Activated CD4-positive, alpha-beta memory T cell treated with anti-CD3 and anti-CD28 coated beads for 36 hours (primary cell): Measurements from ENCODE around the gene ABCC8. TPM values are rescaled to one million over a fixed set of nuclear protein-coding genes. Genes with fewer than 3 reads are reported as not detected.
A peak's percentile ranks its signal among the peaks of the same experiment; 100 is the strongest.

Experiments
- CTCF ChIA-PET: fragments of 350-600 bp; sonication (Branson Sonifier 250); formaldehyde crosslinking; loops from one replicate; lab custom pipeline; 2021; ENCODE audit warnings: antibody characterized with exemption, inconsistent platforms; lab: Charles Lee
- POLR2A ChIA-PET: fragments of 350-600 bp; sonication (Branson Sonifier 250); formaldehyde crosslinking; loops from one replicate; lab custom pipeline; 2021; ENCODE audit warnings: antibody characterized with exemption; lab: Charles Lee
- DNase-seq: peaks from one replicate; pipeline ENCODE4 v3.0.0-alpha.2; 2020
- H3K27ac Mint-ChIP-seq: one replicate; pipeline ENCODE4 v1.8.0; 2021; ENCODE audit warnings: mixed read lengths
- H3K27me3 Mint-ChIP-seq: one replicate; pipeline ENCODE4 v1.8.0; 2021; ENCODE audit warnings: mixed read lengths
- H3K36me3 Mint-ChIP-seq: one replicate; pipeline ENCODE4 v1.8.0; 2021; ENCODE audit warnings: mixed read lengths
- H3K4me1 Mint-ChIP-seq: one replicate; pipeline ENCODE4 v1.8.0; 2021; ENCODE audit warnings: low read depth, mixed read lengths
- H3K4me3 Mint-ChIP-seq: one replicate; pipeline ENCODE4 v1.8.0; 2021; ENCODE audit warnings: mild to moderate bottlenecking, mixed read lengths
- H3K9me3 Mint-ChIP-seq: one replicate; pipeline ENCODE4 v1.8.0; 2021; ENCODE audit warnings: mixed read lengths
- intact Hi-C: fragments of 100-400 bp; cut with micrococcal nuclease; formaldehyde crosslinking; loops from one replicate; pipeline ENCODE4 v1.15.1; 2023
- total RNA-seq, 2 experiments: library from RNA; stranded (reverse); gene quantifications; one replicate each; pipeline ENCODE4 v1.2.3, GENCODE V29; 2021

ABCC8 gene
- total RNA-seq, 2 experiments from 2014 or later = not detected

- no peak overlapping the region for H3K27ac Mint-ChIP-seq
- CTCF ChIA-PET = interaction anchor here (0.5 to 2.4 kb wide), 4 partner anchors 30 to 149 kb away, joined by 3 to 7 read pairs (median 3); no protein-coding TSS in a partner anchor
- no peaks in the 10 kb centered on the region for H3K9me3 Mint-ChIP-seq
These were observed 98.0 kb downstream of the ABCC8 start for GRCh38 chr11:17378655-17379054.

GRCh38 chr11:17376493-17376892 is 100.2 kb downstream of the ABCC8 start:
- peaks cover 18% of the 10 kb centered on the region for H3K9me3 Mint-ChIP-seq
- H3K27me3 Mint-ChIP-seq = no peaks in the 10 kb centered on the region
- DNase-seq = no peak
- no peak overlapping the region for H3K27ac Mint-ChIP-seq
- H3K36me3 Mint-ChIP-seq = peaks cover 25% of the 10 kb centered on the region
- no peaks in the 10 kb centered on the region for H3K4me1 Mint-ChIP-seq
- ChIA-PET CTCF (interaction anchor here (1.1 kb wide), 1 partner anchor 10 kb away, joined by 3 read pairs; no protein-coding TSS in a partner anchor), POLR2A (no interaction called here)
- H3K4me3 Mint-ChIP-seq = no peak overlapping the region
- intact Hi-C loops = no loop called here

More at GRCh38 chr11:17378655-17379054, 98.0 kb downstream of the ABCC8 start:
- intact Hi-C loops = no loop called here
- no peaks in the 10 kb centered on the region for H3K4me1 Mint-ChIP-seq
- DNase-seq = no peak
- H3K4me3 Mint-ChIP-seq = no peak overlapping the region
- H3K27me3 Mint-ChIP-seq = no peaks in the 10 kb centered on the region
- peaks cover 5% of the 10 kb centered on the region for H3K36me3 Mint-ChIP-seq
- POLR2A ChIA-PET = interaction anchor here (0.6 kb wide), 1 partner anchor 185 kb away, joined by 3 read pairs; no protein-coding TSS in a partner anchor

DNA sequence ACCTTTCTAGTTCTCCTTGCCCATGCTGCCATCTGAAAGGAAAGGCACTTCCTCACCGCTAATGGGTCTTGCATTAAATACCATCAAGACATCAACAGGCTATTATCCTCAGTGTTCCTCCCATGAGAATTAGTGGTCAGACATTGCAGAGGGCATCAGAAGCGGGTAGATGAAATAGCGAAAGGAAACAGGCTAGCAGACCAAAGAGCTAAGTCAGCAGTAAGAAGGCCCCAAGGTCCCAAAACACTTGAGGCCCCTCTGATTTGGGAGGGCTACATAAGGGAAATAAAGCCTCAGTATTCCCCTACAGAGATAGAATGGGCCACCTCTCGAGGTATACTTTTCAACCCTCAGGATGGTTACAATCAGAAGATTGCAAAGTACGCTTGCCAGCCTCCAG is 101.1 kb downstream of the ABCC8 start:
- H3K4me1 Mint-ChIP-seq = no peaks in the 10 kb centered on the region
- ChIA-PET CTCF (interaction anchor here (1.2 to 2.2 kb wide), 2 partner anchors 8 to 604 kb away, joined by 3 to 7 read pairs; no protein-coding TSS in a partner anchor), POLR2A (no interaction called here)
- no peak overlapping the region for H3K4me3 Mint-ChIP-seq
- H3K36me3 Mint-ChIP-seq = peaks cover 34% of the 10 kb centered on the region
- H3K27ac Mint-ChIP-seq = no peak overlapping the region
- no peaks in the 10 kb centered on the region for H3K27me3 Mint-ChIP-seq
- intact Hi-C loops = no loop called here
- peaks cover 27% of the 10 kb centered on the region for H3K9me3 Mint-ChIP-seq
- no peak for DNase-seq

DNA sequence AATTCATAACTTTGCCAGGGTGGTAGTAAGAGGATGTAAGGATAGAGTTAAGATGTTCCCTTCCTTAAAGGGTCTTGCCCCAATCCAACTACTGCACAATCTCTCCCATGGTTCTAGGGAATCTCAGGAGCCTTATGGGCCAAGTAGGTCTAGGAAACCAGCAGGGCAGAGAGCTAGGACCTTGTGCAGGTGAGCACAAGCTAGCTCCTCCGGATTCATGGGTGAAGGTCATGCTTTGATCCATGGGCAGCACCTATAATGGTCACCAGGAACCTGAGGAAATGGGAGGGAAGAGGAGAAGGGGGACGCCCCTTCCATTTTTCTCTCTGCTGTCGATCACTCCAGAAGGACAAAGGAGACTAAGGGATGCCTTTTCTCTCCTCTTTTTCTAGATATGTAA is 105.0 kb downstream of the ABCC8 start:
- ChIA-PET POLR2A (interaction anchor here (0.5 kb wide), 1 partner anchor 80 kb away, joined by 3 read pairs; no protein-coding TSS in a partner anchor), CTCF (interaction anchor here (1.7 kb wide), 1 partner anchor 12 kb away, joined by 5 read pairs; no protein-coding TSS in a partner anchor)
- H3K27ac Mint-ChIP-seq = no peak overlapping the region
- H3K9me3 Mint-ChIP-seq = peaks cover 42% of the 10 kb centered on the region
- intact Hi-C loops = no loop called here
- H3K36me3 Mint-ChIP-seq = peaks cover 59% of the 10 kb centered on the region
- H3K4me1 Mint-ChIP-seq = no peaks in the 10 kb centered on the region
- no peaks in the 10 kb centered on the region for H3K27me3 Mint-ChIP-seq
- no peak for DNase-seq
- H3K4me3 Mint-ChIP-seq = no peak overlapping the region

DNA sequence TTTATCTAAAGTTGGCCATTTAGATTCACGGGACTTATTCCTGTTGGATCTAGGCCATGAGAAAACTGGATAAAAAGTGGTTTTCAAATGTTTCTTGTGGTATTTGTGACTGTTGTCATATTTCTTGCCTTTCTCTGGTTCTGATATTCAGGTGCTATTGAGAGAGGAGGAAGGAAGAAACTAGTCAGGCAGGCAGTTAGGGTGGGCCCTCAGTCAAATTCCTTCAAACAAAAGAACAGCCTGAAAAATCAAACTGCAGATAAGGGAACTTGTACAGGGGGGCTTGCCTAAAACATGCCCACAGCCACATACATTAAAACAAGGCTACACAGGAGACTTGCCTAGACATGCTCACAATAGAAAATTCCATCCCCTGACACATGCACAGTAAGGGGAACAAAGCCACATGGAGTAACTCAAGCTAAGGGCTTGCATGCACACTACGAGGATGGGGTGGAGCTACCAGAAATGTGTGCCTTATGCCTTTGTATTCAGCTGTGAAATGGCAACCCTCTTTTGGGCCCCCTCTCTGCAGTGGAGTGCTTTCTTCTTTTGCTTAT is 106.9 kb downstream of the ABCC8 start:
- ChIA-PET CTCF (interaction anchor here (1.5 kb wide), 1 partner anchor 140 kb away, joined by 3 read pairs; no protein-coding TSS in a partner anchor), POLR2A (no interaction called here)
- no peaks in the 10 kb centered on the region for H3K27me3 Mint-ChIP-seq
- H3K36me3 Mint-ChIP-seq = peaks cover 59% of the 10 kb centered on the region
- H3K9me3 Mint-ChIP-seq = peaks cover 42% of the 10 kb centered on the region
- intact Hi-C loops = no loop called here
- H3K27ac Mint-ChIP-seq = no peak overlapping the region
- H3K4me3 Mint-ChIP-seq = no peak overlapping the region
- no peak for DNase-seq
- H3K4me1 Mint-ChIP-seq = no peaks in the 10 kb centered on the region

- H3K4me3 Mint-ChIP-seq = no peak overlapping the region
- intact Hi-C loops = no loop called here
- no peaks in the 10 kb centered on the region for H3K27me3 Mint-ChIP-seq
- no peaks in the 10 kb centered on the region for H3K4me1 Mint-ChIP-seq
- CTCF ChIA-PET = no interaction called here
- POLR2A ChIA-PET = no interaction called here
- no peak overlapping the region for H3K27ac Mint-ChIP-seq
- peaks cover 56% of the 10 kb centered on the region for H3K36me3 Mint-ChIP-seq
- H3K9me3 Mint-ChIP-seq = peaks cover 42% of the 10 kb centered on the region
- no peak for DNase-seq
These were observed 107.6 kb downstream of the ABCC8 start for GRCh38 chr11:17369094-17369493.

GRCh38 chr11:17368551-17368950 is 108.1 kb downstream of the ABCC8 start:
- no peak overlapping the region for H3K27ac Mint-ChIP-seq
- H3K36me3 Mint-ChIP-seq = peaks cover 54% of the 10 kb centered on the region
- CTCF ChIA-PET = no interaction called here

DNA sequence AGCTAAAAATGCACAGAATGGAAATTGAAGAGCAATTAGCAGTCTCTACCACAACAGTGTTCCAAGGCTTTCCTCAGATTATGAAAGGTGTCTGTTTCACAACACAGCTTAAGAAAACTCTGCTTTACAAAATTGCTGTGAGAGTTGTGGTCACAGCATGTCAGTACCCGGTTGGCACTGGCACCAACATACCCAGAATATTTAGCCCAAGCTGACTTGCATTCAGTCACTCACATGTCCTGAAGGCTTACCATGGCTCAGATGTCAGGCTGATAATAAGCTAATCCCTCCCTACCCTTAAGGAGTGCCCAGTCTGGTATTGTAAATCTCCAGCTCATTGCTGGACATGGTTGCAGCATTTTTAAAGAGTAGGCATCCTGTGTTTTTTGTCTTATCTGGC is 110.2 kb downstream of the ABCC8 start:
- Mint-ChIP-seq H3K4me3 (no peak overlapping the region), H3K36me3 (peaks cover 34% of the 10 kb centered on the region), H3K27ac (no peak overlapping the region), H3K9me3 (peaks cover 25% of the 10 kb centered on the region), H3K4me1 (no peaks in the 10 kb centered on the region), H3K27me3 (no peaks in the 10 kb centered on the region)
- DNase-seq = no peak
- intact Hi-C loops = no loop called here
- POLR2A ChIA-PET = no interaction called here
- CTCF ChIA-PET = interaction anchor here (0.8 to 2.0 kb wide), 5 partner anchors 12 to 161 kb away, joined by 3 to 11 read pairs (median 3); no protein-coding TSS in a partner anchor

More at GRCh38 chr11:17368551-17368950, 108.1 kb downstream of the ABCC8 start:
- Mint-ChIP-seq H3K4me3 (no peak overlapping the region), H3K4me1 (no peaks in the 10 kb centered on the region), H3K27me3 (no peaks in the 10 kb centered on the region), H3K9me3 (peaks cover 42% of the 10 kb centered on the region)
- no peak for DNase-seq
- POLR2A ChIA-PET = no interaction called here
- intact Hi-C loops = no loop called here

DNA sequence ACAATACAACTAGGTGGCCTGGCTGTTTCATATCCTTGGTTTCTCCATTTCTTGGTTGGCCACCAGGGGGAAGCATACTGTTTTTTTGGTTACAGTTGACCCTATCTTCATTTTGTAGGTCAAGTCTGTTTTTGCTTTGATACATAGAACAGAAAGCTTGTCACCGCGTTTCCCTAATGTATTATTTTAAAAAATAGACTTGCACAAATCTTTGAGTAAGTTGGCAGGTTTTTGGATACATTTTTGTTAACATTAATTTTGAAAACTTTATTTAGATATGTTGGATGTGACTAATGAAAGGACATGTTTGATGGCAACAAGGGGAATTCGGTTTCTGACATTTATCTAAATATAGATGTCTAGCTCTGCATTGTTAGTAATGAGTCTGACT is 122.0 kb downstream of the ABCC8 start:
- Mint-ChIP-seq H3K27ac (no peak overlapping the region), H3K9me3 (peaks cover 2% of the 10 kb centered on the region), H3K36me3 (peaks cover 5% of the 10 kb centered on the region), H3K4me3 (peak overlapping the region; percentile 2), H3K27me3 (peaks cover 16% of the 10 kb centered on the region), H3K4me1 (peaks cover 33% of the 10 kb centered on the region)
- ChIA-PET CTCF (interaction anchor here (0.6 to 3.4 kb wide), 11 partner anchors 10 to 173 kb away, joined by 3 to 11 read pairs (median 5); partner anchors contain the start of gene KCNJ11), POLR2A (no interaction called here)
- intact Hi-C loops = loop anchor here (1.0 to 10.0 kb wide), 5 partner anchors 77 to 660 kb away; partner anchors contain the start of genes C11orf58 and SERGEF
- DNase-seq = peak; percentile 70

DNA sequence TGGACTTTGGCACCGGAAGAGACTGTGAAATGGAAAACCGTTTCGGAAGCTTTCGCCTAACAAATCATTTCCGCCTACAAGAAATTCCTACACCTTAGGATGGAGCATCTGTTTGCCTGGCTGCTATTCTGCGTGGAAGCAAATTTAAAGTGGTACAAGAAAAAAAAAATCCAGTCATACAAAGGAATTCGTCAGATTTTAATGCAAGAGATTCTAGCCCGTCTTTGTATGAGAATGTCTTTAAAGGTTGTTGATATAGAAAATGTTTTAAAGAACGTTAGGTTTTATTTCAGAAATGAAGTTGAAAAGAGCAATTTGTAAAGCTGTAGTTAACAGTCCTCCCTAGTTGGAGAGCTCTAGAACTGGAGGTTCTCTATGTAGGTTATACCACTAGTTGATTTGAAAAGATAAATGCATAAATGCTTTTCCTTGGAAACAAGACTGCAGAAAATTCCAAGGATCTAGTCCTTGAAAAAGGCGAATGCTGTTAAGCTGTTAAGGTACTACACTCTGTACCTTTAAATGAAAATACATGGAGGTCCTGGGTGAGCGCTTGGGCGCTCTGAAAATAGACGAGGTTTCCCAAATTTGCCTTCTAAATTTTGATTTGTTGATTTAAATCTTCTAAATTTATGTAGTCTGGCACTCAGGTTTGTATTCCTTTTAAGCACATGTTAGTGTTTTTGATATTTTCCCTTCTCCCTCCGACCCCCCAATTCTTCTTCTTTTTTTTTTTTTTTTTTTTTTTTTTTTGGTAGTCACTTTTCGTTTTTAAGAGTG is 122.6 kb downstream of the ABCC8 start:
- intact Hi-C loops = loop anchor here (1.0 to 10.0 kb wide), 6 partner anchors 77 to 661 kb away; partner anchors contain the start of genes C11orf58, RPS13 and SERGEF
- Mint-ChIP-seq H3K27me3 (peaks cover 16% of the 10 kb centered on the region), H3K36me3 (peaks cover 2% of the 10 kb centered on the region), H3K9me3 (peaks cover under 1% of the 10 kb centered on the region), H3K4me1 (peaks cover 33% of the 10 kb centered on the region), H3K4me3 (peak overlapping the region; percentile 79), H3K27ac (no peak overlapping the region)
- POLR2A ChIA-PET = interaction anchor here (0.6 to 1.6 kb wide), 2 partner anchors 56 to 276 kb away, joined by 3 to 4 read pairs; partner anchors contain the start of gene RPS13
- no peak for DNase-seq
- CTCF ChIA-PET = interaction anchor here (0.6 to 3.4 kb wide), 15 partner anchors 9 to 174 kb away, joined by 3 to 15 read pairs (median 5); partner anchors contain the start of gene KCNJ11

DNA sequence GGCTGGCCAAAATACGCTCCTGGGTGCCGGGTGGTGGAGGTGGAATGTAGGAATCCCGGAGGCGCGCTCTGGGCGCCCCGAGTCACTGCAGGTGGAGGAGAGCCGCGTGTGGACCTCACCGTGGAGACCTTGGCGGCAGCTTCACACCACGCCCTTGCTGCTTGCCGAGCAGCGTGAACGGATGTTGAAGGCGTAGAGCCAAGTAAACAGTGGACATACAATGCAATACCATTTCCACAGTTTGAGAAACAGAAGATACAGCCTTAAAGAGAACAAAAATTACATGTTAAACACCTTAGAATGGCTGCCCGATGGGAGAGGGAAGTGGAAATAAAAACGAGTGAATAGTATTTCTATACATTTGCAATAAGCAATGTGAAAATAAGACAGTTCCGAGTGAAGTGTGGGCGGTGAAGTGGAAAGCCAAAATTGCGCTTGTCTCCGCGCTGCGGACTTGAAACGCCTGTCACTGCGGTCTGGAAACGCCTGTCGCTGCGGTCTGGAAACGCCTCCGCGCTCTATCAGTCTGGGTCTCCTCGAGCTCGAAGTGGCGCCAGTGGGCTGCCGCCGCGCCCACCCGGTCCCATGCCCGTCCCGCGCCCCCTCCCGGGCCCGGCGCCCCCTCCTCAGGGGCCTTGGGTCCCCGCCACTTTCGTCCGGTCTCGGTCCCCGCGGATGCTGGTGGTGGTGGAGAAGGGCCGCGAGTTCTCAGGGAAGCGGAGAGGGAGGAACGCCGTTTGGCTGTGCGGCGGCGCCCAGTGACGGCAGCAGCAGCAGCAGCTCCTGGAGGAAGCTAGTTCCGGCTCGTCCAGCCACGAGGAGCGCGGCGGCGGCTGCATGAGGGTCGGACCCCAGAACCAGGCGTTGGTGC is 123.5 kb downstream of the ABCC8 start:
- intact Hi-C loops = loop anchor here (1.0 to 10.0 kb wide), 3 partner anchors 276 to 662 kb away; partner anchors contain the start of genes C11orf58, RPS13 and SERGEF
- H3K27me3 Mint-ChIP-seq = peaks cover 16% of the 10 kb centered on the region
- H3K27ac Mint-ChIP-seq = no peak overlapping the region
- H3K36me3 Mint-ChIP-seq = no peaks in the 10 kb centered on the region
- DNase-seq = peak; percentile 72
- no peaks in the 10 kb centered on the region for H3K9me3 Mint-ChIP-seq
- ChIA-PET POLR2A (interaction anchor here (0.6 to 1.6 kb wide), 2 partner anchors 55 to 276 kb away, joined by 3 to 4 read pairs; partner anchors contain the start of gene RPS13), CTCF (interaction anchor here (0.6 to 3.4 kb wide), 13 partner anchors 8 to 151 kb away, joined by 3 to 15 read pairs (median 5); partner anchors contain the start of gene KCNJ11)
- peak overlapping the region; percentile 79 for H3K4me3 Mint-ChIP-seq
- peaks cover 33% of the 10 kb centered on the region for H3K4me1 Mint-ChIP-seq
